HG03457 (cell line): ENCODE results near the gene ABCC6.
"Not testable (repeated sequence)": the region's sequence is repeated elsewhere in the genome, so short reads cannot be mapped to it uniquely, and the experiment has no call there.

Experiments used
- ATAC-seq: cut with Tn5 transposase; IDR thresholded peaks from one replicate; pipeline ENCODE4 v1.9.1; 2021; ENCODE audit warnings: moderate number of reproducible peaks; ENCODE audit not compliant: unreplicated experiment

ABCC6 gene

GRCh38 chr16:16162591-16162990 is 60.7 kb downstream of the ABCC6 start:
- no peak for ATAC-seq

DNA sequence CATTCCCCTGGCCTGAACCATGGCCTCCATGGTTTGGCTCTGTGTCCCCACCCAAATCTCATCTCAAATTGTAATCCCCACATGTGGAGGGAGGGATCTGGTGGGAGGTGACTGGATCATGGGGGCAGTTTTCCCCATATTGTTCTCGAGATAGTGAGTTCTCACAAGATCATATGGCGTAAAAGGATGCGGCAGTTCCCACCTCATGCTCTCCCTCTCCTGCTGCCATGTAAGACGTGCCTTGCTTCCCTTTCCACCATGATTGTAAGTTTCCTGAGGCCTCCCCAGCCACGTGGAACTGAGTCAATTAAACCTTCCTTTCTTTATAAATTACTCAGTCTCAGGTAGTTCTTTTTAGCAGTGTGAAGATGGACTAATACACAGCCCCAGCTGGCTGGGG is 61.5 kb downstream of the ABCC6 start:
- not testable (repeated sequence) for ATAC-seq

- ATAC-seq: no peak
Observed at GRCh38 chr16:16161319-16161718, 62.0 kb downstream of the ABCC6 start.

GRCh38 chr16:16159662-16160061 is 63.6 kb downstream of the ABCC6 start:
- no peak for ATAC-seq

- no peak for ATAC-seq
Observed at GRCh38 chr16:16158741-16159374, 64.4 kb downstream of the ABCC6 start.

- no peak for ATAC-seq
Observed at GRCh38 chr16:16158082-16158658, 65.1 kb downstream of the ABCC6 start.

DNA sequence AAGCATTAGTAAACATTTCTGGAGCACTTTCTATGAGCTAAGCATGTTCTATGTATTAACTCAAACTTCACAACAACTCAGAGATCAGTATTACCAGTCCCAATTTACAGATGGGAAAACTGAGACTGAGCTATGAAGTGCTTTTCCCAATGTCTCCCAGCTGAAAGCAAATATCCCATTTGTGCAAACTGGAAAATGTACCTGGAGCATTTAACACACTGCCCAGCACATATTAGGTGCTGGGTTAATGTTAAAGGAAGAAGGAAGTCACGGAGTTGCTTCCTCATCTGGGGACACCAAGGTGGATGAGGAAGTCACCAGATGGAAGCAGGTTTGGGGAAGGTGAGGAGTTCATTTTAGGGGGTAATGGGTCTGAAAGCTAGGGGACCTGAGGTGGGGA is 66.1 kb downstream of the ABCC6 start:
- ATAC-seq: no peak

DNA sequence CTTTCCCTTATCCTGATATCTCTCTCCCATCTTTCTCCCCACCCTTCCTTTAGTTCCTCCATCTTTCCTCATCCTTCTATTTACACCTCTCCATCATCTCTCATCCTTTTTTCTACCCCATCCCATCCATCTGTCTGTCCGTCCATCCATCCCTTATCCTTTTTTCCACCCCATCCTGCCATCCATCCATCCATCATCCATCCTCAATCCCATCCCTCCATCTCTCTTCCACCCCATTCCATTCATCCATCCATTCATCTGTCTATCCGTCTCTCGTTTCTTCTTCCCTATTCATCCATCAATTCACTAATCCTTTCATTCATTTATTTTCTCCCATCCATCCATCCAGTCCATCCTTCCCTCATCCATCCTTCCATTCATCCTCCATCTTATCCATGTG is 68.1 kb downstream of the ABCC6 start:
- no peak for ATAC-seq

DNA sequence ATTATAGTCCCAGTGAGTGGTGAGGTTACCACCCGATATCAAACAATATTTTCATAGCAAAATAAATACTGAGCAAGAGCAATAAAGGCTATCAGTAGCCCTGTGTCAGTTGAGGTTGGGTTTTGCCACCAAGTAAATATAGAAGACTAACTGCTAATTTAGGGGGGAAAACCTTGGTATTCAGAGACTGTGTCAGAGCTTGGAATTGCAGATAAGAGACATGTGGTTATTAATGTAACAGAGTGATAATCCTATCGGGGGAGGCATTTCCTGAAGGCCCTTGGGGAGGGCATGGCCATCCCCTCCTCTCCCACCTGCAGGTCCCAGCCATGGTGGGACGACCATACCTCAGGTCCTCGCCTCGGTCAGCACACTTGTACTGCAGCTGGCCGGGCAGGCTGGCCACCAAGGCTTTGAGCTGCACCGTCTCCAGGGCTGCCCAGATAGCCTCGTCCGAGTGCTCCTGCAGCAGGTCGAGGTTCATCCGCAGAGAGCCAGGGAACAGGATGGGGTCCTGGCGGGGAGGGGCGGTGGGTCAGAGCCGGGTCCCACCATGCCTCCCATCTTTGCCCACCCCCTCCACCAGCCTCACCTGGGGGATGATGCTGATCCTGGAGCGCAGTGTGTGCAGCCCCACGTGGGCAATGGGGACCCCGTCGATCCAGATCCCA is 68.9 kb downstream of the ABCC6 start:
- ATAC-seq: no peak

DNA sequence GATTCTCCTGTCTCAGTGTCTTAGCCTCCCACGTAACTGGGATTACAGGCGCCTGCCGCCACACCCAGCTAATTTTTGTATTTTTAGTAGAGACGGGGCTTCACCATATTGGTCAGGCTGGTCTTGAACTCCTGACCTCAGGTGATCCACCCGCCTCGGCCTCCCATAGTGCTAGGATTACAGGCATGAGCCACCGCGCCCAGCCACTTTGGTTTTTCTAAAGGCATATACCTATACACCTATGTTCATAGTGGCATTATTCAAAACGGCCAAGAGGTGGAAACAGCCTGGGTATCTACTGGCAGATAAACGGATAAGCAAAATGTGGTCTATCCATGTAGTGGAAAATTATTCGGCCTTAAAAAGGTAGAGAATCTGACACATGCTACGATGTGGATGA is 70.3 kb downstream of the ABCC6 start:
- ATAC-seq: not testable (repeated sequence)

GRCh38 chr16:16151315-16151714 is 72.0 kb downstream of the ABCC6 start:
- no peak for ATAC-seq

GRCh38 chr16:16150878-16151152 is 72.5 kb downstream of the ABCC6 start:
- no peak for ATAC-seq

GRCh38 chr16:16150117-16150877 is 73.0 kb downstream of the ABCC6 start:
- ATAC-seq: no peak

DNA sequence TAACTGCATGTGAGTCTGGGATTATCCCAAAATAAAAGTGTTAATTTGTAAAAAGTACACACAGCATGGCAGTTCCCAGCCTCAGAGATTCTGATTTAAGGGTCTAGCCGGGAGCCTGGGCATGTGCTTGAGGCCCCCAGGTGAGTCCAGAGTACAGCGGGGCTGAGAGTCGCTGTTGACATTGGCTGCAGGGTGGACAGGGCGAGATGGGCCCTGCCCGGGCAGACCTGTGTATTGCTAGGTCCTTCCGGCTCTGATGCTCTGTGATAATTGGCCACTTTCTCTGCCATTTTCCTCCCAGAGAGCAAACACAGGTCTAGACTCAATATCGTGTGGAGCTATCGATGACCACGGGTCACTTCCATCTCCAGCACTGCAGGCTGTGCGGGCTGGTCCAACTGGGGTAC is 73.6 kb downstream of the ABCC6 start:
- ATAC-seq: no peak

DNA sequence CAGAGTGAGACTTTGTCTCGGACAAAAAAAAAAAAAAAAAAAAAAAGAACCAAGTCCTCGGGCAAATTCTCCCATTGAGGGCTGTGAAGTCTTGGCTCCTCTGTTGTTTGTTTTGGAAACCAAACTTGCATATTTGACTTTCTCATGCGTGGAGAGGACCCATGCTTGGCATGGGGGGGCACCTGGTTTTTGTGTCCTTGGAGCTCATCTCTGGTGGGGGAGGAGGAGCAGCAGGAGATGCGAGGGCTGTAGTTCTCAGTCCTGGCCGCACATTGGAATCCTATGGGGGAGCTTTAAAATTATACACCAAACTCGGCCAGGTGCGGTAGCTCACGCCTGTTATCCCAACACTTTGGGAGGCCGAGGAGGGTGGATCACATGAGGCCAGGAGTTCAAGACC is 74.5 kb downstream of the ABCC6 start:
- no peak for ATAC-seq

DNA sequence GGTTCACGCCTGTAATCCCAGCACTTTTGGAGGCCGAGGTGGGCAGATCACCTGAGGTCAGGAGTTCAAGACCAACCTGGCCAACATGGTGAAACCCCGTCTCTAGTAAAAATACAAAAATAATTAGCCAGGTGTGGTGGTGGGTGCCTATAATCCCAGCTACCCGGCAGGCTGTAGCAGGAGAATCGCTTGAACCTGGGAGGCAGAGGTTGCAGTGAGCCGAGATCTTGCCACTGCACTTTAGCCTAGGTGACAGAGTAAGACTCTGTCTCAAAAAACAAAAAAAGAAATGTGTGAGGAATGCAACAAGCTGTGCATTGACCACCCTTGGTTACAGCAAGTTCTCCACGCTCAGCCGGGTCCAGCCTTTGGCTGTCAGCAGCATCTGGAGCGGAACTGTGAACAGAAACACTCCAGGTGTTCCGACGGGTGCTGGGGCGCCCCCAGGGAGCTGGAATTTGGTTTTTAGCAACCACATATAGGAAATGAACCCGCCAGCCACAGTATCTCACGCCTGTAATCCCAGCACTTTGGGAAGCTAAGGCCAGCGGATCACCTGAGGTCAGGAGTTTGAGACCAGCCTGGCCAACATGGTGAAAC is 75.2 kb downstream of the ABCC6 start:
- ATAC-seq: not testable (repeated sequence)

DNA sequence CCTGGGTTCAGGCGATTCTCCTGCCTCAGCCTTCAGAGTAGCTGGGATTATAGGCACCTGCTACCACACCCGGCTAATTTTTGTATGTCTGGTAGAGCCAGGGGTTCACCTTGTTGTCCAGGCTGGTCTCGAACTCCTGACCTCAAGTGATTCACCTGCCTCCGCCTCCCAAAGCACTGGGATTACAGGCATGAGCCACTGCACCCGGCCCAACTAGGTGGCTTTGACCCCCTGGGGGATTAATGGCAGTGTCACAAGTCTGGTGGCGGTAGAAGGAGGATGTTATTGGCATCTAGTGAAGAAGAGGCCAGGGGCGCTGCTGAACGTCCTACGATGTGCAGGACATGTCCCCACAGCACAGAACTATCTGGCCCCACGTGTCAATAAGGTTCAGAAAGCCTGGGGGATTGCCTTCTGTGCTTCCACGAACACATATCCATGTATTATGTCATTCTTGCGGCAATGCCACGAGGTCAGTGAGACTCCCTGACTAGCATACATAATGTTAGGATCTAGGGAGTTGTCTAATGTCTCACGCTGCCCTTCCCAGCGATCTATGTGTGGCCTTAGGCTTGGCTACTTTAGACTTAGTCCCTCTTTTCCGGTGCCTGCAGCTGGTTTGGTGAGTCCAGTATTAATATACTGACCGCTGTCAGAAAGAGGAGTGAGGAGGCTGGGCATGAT is 75.8 kb downstream of the ABCC6 start:
- ATAC-seq: no peak

DNA sequence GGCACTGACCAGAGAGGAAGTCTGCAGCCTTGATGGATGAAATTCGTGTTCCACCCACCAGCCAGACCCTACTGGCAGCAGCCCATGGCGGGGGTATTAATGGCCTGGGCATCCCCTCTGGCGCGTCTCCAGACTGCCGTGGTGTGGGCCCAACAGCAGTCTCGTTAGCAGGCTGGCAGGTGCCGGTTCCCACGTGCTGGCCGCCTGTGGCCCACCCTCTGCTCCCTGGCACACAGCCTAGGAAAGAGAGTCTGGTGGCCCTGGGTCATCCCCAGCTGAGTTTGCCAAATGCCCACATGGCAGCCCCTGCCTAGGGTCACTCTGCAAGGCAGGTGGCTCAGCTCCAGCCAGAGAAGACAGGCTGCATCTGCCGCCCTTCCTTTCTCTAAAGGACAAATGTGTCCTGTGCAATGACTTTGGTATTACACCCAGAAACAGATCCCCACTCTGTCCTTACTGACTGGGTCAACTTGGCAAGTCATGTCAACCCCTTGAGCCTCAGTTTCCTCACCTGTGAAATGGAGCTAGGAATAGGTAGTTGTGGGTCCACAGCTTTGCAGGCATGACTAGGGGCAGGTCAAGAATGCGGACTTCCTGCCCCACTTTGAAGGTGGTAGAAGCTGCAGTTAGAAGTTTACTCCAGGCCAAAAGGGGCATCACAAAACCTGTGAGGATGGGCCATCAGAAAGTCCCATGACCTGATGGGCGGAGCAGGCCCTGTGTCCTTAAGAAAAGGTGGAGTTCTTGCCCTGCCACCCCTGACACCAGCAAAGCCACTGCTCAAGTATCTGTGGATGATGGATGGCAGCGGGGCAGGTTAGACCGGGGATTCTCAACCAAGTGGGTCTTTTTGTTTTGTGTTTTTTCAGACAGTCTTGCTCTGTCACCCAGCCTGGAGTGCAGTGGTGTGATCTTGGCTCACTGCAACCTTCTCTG is 76.6 kb downstream of the ABCC6 start:
- no peak for ATAC-seq

GRCh38 chr16:16145286-16145685 is 78.0 kb downstream of the ABCC6 start:
- ATAC-seq: no peak

DNA sequence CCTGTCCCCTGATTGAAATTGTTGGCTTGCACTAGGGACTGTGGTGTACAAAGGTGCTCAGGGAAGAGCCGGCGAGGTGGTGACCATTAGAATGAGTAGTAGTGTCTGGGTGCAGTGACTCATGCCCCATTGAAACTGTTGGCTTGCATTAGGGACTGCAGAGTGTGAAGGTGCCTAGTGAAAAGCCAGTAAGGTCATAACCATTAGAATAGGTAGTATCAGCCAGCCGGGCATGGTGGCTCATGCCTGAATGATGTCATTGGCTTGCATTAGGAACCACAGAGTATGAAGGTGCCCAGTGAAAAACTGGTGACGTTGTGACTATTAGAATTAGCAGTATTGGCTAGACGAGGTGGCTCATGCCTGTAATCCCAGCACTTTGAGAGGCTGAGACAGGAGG is 78.9 kb downstream of the ABCC6 start:
- no peak for ATAC-seq
